ENCODE results near the gene EBF3.
A peak's percentile ranks its signal among the peaks of the same experiment; 100 is the strongest.

EBF3 gene

GRCh38 chr10:129888784-129889616 is 75.1 kb downstream of the EBF3 start:
- DNase-seq (ENCODE audit: low spot score), result peak; percentile 51
- ChIA-PET POLR2A (ENCODE audit: low non-redundant PET) (interaction anchor here (0.5 kb wide), 1 partner anchor 238 kb away, joined by 5 read pairs; no protein-coding TSS in a partner anchor), CTCF (interaction anchor here (0.6 to 2.0 kb wide), 14 partner anchors 10 to 1430 kb away, joined by 3 to 10 read pairs (median 4); partner anchors contain the start of gene C10orf143)
- TF ChIP-seq, protein P1, sequence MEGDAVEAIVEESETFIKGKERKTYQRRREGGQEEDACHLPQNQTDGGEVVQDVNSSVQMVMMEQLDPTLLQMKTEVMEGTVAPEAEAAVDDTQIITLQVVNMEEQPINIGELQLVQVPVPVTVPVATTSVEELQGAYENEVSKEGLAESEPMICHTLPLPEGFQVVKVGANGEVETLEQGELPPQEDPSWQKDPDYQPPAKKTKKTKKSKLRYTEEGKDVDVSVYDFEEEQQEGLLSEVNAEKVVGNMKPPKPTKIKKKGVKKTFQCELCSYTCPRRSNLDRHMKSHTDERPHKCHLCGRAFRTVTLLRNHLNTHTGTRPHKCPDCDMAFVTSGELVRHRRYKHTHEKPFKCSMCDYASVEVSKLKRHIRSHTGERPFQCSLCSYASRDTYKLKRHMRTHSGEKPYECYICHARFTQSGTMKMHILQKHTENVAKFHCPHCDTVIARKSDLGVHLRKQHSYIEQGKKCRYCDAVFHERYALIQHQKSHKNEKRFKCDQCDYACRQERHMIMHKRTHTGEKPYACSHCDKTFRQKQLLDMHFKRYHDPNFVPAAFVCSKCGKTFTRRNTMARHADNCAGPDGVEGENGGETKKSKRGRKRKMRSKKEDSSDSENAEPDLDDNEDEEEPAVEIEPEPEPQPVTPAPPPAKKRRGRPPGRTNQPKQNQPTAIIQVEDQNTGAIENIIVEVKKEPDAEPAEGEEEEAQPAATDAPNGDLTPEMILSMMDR (conservative IDR thresholded peaks at IDR 0.05; ENCODE audit: low read depth), result peak; percentile 42
- H3K27ac ChIP-seq, result no peak overlapping the region

DNA sequence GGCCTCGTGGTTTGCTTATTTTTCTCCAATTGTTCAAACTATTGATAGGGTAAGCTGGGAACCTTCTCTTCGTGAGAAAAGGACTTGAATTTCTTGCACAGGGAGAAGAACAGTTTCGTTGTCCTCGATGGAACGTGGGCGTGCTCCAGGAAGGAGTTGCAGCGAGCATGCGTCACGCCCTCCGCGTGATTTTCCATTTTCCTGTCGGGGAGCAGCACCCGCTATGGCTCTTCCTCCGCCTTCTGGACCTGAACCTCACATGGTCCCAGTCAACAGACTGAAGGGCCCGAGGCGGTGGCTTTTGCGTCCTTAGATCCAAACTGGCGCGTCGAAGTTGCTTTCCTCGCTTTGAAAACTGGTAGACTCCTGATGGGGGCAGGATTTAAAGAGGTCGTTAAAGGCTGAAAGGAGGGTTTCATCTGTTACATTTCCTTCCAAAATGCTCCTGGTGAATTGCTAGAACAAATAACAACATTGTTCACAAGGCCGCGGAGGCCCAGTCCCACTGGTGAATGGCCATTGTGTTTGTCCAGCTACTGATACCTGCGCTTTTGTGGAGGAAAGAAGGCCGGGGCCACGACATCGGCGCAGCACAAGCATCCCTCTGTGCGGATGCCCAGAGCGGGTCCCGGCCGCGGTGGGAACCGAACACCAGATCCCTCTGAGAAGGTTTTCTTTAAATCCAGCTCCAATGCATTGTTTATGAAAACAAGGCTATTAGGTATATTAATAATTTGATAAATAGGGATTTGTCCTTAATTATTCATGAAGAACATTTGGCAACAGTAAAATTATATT is 75.9 kb downstream of the EBF3 start:
- TF ChIP-seq, protein P1 (conservative IDR thresholded peaks at IDR 0.05; ENCODE audit: low read depth), result no peak
- ChIA-PET POLR2A (ENCODE audit: low non-redundant PET) (no interaction called here), CTCF (interaction anchor here (0.7 to 2.0 kb wide), 9 partner anchors 11 to 1198 kb away, joined by 3 to 7 read pairs (median 4); partner anchors contain the start of gene C10orf143)
- DNase-seq (ENCODE audit: low spot score), result no peak
- H3K27ac ChIP-seq, result no peak overlapping the region

DNA sequence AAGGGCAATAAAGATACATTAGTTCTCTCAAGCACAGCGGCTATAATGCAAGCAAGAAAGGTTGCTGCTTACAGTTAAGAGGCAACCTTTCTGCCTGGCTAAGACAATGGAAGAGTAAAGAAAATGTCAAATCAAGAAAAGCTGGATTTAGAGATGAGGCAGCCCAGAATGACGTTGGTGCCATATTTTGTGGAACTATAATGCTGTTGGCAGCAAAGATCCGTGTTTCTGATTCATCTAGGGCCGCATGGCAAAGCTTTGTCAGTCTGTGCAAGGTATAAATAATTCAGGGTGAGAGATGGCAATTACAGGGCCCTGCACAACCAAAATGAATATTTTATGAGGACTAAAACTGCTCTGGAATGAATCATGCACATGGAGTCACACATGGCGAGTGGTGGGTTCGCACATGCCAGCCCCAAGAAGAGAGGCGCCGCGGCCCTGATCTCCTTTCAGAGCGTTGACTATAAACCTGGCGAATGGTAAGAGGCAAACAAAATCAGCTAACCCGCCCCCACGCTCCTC is 76.6 kb downstream of the EBF3 start:
- TF ChIP-seq, protein P1 (conservative IDR thresholded peaks at IDR 0.05; ENCODE audit: low read depth), result no peak
- no peak overlapping the region for H3K27ac ChIP-seq
- POLR2A ChIA-PET (ENCODE audit: low non-redundant PET), result no interaction called here
- no peak for DNase-seq (ENCODE audit: low spot score)
- CTCF ChIA-PET, result no interaction called here

DNA sequence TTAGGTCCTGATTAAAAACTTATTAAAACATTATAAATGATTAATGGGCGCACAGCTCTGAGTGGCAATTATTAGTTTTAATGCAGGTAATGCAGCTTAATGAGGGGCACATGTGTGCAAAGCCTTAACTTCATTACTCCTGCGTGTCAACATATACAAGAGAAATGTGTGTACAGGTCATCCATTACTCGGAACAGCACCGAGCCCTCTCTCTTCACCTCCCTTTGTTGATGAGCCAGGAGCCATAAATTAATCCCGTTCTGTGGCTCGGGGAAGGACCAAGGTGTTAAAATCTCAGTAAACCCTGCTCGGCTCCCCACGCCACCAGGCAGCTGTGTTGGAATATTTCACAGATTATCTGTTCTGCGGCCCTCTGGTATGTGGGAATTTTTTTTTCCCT is 77.8 kb downstream of the EBF3 start:
- no peak for DNase-seq (ENCODE audit: low spot score)
- no peak overlapping the region for H3K27ac ChIP-seq
- TF ChIP-seq, protein P1 (conservative IDR thresholded peaks at IDR 0.05; ENCODE audit: low read depth), result no peak
- CTCF ChIA-PET, result interaction anchor here (0.6 kb wide), 2 partner anchors 48 to 725 kb away, joined by 3 read pairs; no protein-coding TSS in a partner anchor
- POLR2A ChIA-PET (ENCODE audit: low non-redundant PET), result no interaction called here

DNA sequence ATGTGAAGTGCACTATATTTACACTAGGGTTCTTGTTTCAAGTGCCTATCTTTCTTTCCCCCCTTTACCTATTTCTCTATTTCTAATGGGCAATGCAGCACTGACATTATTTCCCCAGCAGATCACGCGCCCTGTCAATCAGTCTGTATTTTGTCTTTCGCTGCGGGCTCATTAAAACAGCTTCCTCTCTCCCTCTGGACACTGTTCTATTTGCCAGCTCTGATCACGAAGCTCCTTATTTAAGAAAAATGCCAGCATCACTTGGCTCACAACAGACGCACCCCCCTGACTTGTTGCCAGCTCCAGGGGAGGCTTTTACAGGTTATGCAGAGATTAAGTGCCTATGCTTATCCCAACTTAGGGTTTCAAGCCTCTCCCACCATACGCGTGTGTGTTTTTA is 78.5 kb downstream of the EBF3 start:
- TF ChIP-seq, protein P1 (conservative IDR thresholded peaks at IDR 0.05; ENCODE audit: low read depth), result no peak
- H3K27ac ChIP-seq, result no peak overlapping the region
- ChIA-PET POLR2A (ENCODE audit: low non-redundant PET) (no interaction called here), CTCF (no interaction called here)
- DNase-seq (ENCODE audit: low spot score), result no peak

- TF ChIP-seq, protein P1 (conservative IDR thresholded peaks at IDR 0.05; ENCODE audit: low read depth), result no peak
- ChIA-PET POLR2A (ENCODE audit: low non-redundant PET) (no interaction called here), CTCF (interaction anchor here (0.6 kb wide), 1 partner anchor 668 kb away, joined by 3 read pairs; no protein-coding TSS in a partner anchor)
- no peak overlapping the region for H3K27ac ChIP-seq
- DNase-seq (ENCODE audit: low spot score), result no peak
Measured at GRCh38 chr10:129884398-129885078, 79.5 kb downstream of the EBF3 start.
